PC-9 (cell line): ENCODE data around the gene EEA1.

Experiments
- CTCF ChIP-seq: fragments of 200-600 bp; sonication (generic); conservative IDR thresholded peaks from 2 replicates; pipeline ENCODE4 v1.6.1; 2017; ENCODE audit warnings: mixed run types, antibody characterized with exemption, mild to moderate bottlenecking, moderate library complexity
- EZH2 ChIP-seq: fragments of 200-600 bp; sonication (generic); IDR thresholded peaks from 2 replicates; pipeline ENCODE4 v1.8.0; 2017; ENCODE audit warnings: antibody characterized with exemption, low read depth

GRCh38 chr12:92952394-92952793, 23.3 kb upstream of the EEA1 start:
- TF ChIP-seq CTCF (no peak), EZH2 (no peak)
